B cell (primary cell): ENCODE measurements around the gene SLC36A1. TPM values are rescaled to one million over a fixed set of nuclear protein-coding genes. Genes with fewer than 3 reads are reported as not detected.

ENCODE experiments used
- ATAC-seq: fragments of 200-7000 bp; cut with Tn5 transposase; one replicate; pipeline ENCODE4 v1.10.0; 2021; ENCODE audit warnings: low read depth, mild to moderate bottlenecking, moderate number of reproducible peaks, moderate library complexity
- CTCF ChIA-PET: fragments of 350-600 bp; sonication (Branson Sonifier 250); formaldehyde crosslinking; loops from one replicate; lab custom pipeline; 2021; ENCODE audit warnings: antibody characterized with exemption, inconsistent platforms; lab: Charles Lee
- POLR2A ChIA-PET: fragments of 350-600 bp; sonication (Branson Sonifier 250); formaldehyde crosslinking; loops from one replicate; lab custom pipeline; 2021; ENCODE audit warnings: antibody characterized with exemption; lab: Charles Lee
- DNase-seq: peaks from one replicate; pipeline ENCODE4 v3.0.0; 2013
- H2AFZ ChIP-seq: 2 replicates; pipeline ENCODE4 v1.6.1; 2012; ENCODE audit warnings: mild to moderate bottlenecking, low read depth, low read length; ENCODE audit not compliant: insufficient read depth, poor library complexity, severe bottlenecking
- H3K27ac ChIP-seq, 2 donors: 1 replicate in 1 of 2; 2 replicates in 1 of 2; pipeline ENCODE4 v1.5.1; 2012 to 2013; ENCODE audit warnings: low read length in 2 of 2, mild to moderate bottlenecking in 2 of 2, moderate library complexity in 1 of 2
- H3K27me3 ChIP-seq, 4 experiments: fragments of 200-600 bp in 1 of 4; sonication (generic) in 1 of 4; replicated peaks in 1 of 4; 1 replicate in 2 of 4; 2 replicates in 2 of 4; pipeline versions ENCODE4 v1.6.1 to v1.7.0; 2013 to 2016; ENCODE audit warnings: low read length in 3 of 4, mild to moderate bottlenecking in 2 of 4, mixed read lengths in 1 of 4, moderate library complexity in 1 of 4; ENCODE audit not compliant: insufficient read depth in 4 of 4, control insufficient read depth in 3 of 4; ENCODE audit errors: control extremely low read depth in 1 of 4
- H3K36me3 ChIP-seq, 2 experiments: replicated peaks in 1 of 2; 1 replicate in 1 of 2; 2 replicates in 1 of 2; pipeline versions ENCODE4 v1.6.1 to v1.7.1; 2013; ENCODE audit warnings: low read length in 1 of 2; ENCODE audit not compliant: insufficient read depth in 2 of 2, control insufficient read depth in 1 of 2; ENCODE audit errors: control extremely low read depth in 1 of 2, extremely low read depth in 1 of 2
- H3K4me1 ChIP-seq, 2 donors: fragments of 200-600 bp in 1 of 2; sonication (generic) in 1 of 2; 1 replicate in 1 of 2; 2 replicates in 1 of 2; pipeline versions ENCODE4 v1.5.1 to v1.6.1; 2013 to 2017; ENCODE audit warnings: low read length in 2 of 2; ENCODE audit not compliant: control insufficient read depth in 2 of 2, insufficient read depth in 2 of 2
- H3K4me2 ChIP-seq: replicated peaks from 2 replicates; pipeline ENCODE3; 2012; ENCODE audit warnings: mild to moderate bottlenecking, low read depth, low read length; ENCODE audit not compliant: poor library complexity, severe bottlenecking
- H3K4me3 ChIP-seq, 5 experiments: fragments of 200-600 bp in 1 of 5; sonication (generic) in 1 of 5; 1 replicate in 3 of 5; 2 replicates in 2 of 5; pipeline versions ENCODE4 v1.5.1 to v1.7.0; 2011 to 2016; ENCODE audit warnings: low read length in 4 of 5, mild to moderate bottlenecking in 4 of 5, low read depth in 2 of 5, control low read depth in 1 of 5, moderate library complexity in 1 of 5; ENCODE audit not compliant: insufficient read depth in 1 of 5; ENCODE audit errors: control extremely low read depth in 1 of 5, extremely low read depth in 1 of 5
- H3K79me2 ChIP-seq: fragments of 200-600 bp; sonication (generic); one replicate; pipeline ENCODE4 v1.6.0; 2016; ENCODE audit warnings: low read length; ENCODE audit not compliant: control insufficient read depth, insufficient read depth
- H3K9ac ChIP-seq: fragments of 200-600 bp; sonication (generic); 2 replicates; pipeline ENCODE4 v1.6.1; 2017; ENCODE audit warnings: mild to moderate bottlenecking, low read length, moderate library complexity
- H3K9me3 ChIP-seq, 3 donors: one replicate each; pipeline versions ENCODE4 v1.6.1 to v1.7.1; 2013; ENCODE audit warnings: low read length in 2 of 3; ENCODE audit not compliant: control insufficient read depth in 2 of 3, insufficient read depth in 1 of 3; ENCODE audit errors: control extremely low read depth in 1 of 3
- H4K20me1 ChIP-seq: 2 replicates; pipeline ENCODE4 v1.6.0; 2012; ENCODE audit warnings: mild to moderate bottlenecking, low read length; ENCODE audit not compliant: insufficient read depth, control insufficient read depth, poor library complexity, severe bottlenecking
- H3K27ac Mint-ChIP-seq: one replicate; pipeline ENCODE4 v1.8.0; 2021; ENCODE audit warnings: mixed read lengths
- H3K27me3 Mint-ChIP-seq: one replicate; pipeline ENCODE4 v1.8.0; 2021; ENCODE audit warnings: mixed read lengths
- H3K4me1 Mint-ChIP-seq: one replicate; pipeline ENCODE4 v1.8.0; 2021; ENCODE audit warnings: mixed read lengths
- H3K4me3 Mint-ChIP-seq: one replicate; pipeline ENCODE4 v1.8.0; 2021; ENCODE audit warnings: mixed read lengths
- H3K9me3 Mint-ChIP-seq: one replicate; pipeline ENCODE4 v1.8.0; 2022; ENCODE audit warnings: mixed read lengths; ENCODE audit not compliant: insufficient read depth
- CTCF ChIP-seq: fragments of 200-600 bp; IDR thresholded peaks from one replicate; pipeline ENCODE4 v1.8.0; 2022; ENCODE audit warnings: antibody characterized with exemption, mild to moderate bottlenecking
- EZH2 ChIP-seq: IDR thresholded peaks from 2 replicates; pipeline ENCODE4 v1.6.1; 2012; ENCODE audit warnings: borderline replicate concordance, low read depth, mild to moderate bottlenecking, moderate library complexity, low read length; ENCODE audit not compliant: insufficient read depth, poor library complexity, severe bottlenecking
- WGBS: methylation state at CpG from one replicate; pipeline ENCODE4 v1.1.5; 2013; ENCODE audit warnings: missing lambda C conversion rate; ENCODE audit not compliant: insufficient coverage; 5-methylcytosine and 5-hydroxymethylcytosine counted together
- intact Hi-C: fragments of 100-400 bp; cut with micrococcal nuclease; formaldehyde crosslinking; loops from one replicate; pipeline ENCODE4 v1.10.0; 2022
- polyA plus RNA-seq: library from polyadenylated mRNA; depleted of rRNA; stranded (reverse); fragments of >200 nt; gene quantifications from 2 replicates; pipeline ENCODE4 v1.2.3, GENCODE V29; 2012
- total RNA-seq, 2 donors: library from RNA; stranded (reverse); fragments of 120-200 nt in 1 of 2; gene quantifications; 1 replicate in 1 of 2; 2 replicates in 1 of 2; pipeline versions ENCODE4 v1.2.3 to v1.2.4, GENCODE V29; 2013 to 2022

The SLC36A1 gene
- total and polyA plus RNA-seq, 2 donors (not counting 1 experiment from before 2014, with no cell fraction given), result 4.0 to 15.1 TPM

GRCh38 chr5:151417712-151418111 lies 29.7 kb upstream of the SLC36A1 start:
- H3K4me2 ChIP-seq, result no peak overlapping the region
- ChIA-PET CTCF (no interaction called here), POLR2A (no interaction called here)
- H3K9ac ChIP-seq, result no peak overlapping the region
- TF ChIP-seq EZH2 (no peak), CTCF (no peak)
- no peaks in the 10 kb centered on the region for H3K4me1 Mint-ChIP-seq
- H3K4me3 Mint-ChIP-seq, result no peak overlapping the region
- no peaks in the 10 kb centered on the region for H3K4me1 ChIP-seq
- peaks cover 27% of the 10 kb centered on the region for H3K27me3 Mint-ChIP-seq
- no peak for DNase-seq
- no peak overlapping the region for H3K27ac Mint-ChIP-seq
- H4K20me1 ChIP-seq, result no peaks in the 10 kb centered on the region
- no peak overlapping the region for H2AFZ ChIP-seq
- H3K27ac ChIP-seq, result no peak overlapping the region
- H3K9me3 Mint-ChIP-seq, result peaks cover 12% of the 10 kb centered on the region
- H3K36me3 ChIP-seq, result no peaks in the 10 kb centered on the region
- no peak overlapping the region for H3K4me3 ChIP-seq
- no peak for ATAC-seq
- peaks cover 0 to 28% (median 22%) of the 10 kb centered on the region in 3 donors for H3K9me3 ChIP-seq
- peaks cover 0 to 15% (median 2%) of the 10 kb centered on the region in 4 experiments for H3K27me3 ChIP-seq
- intact Hi-C loops, result no loop called here
- H3K79me2 ChIP-seq, result no peaks in the 10 kb centered on the region

GRCh38 chr5:151420127-151420526 lies 27.3 kb upstream of the SLC36A1 start:
- Mint-ChIP-seq H3K4me1 (no peaks in the 10 kb centered on the region), H3K9me3 (peaks cover 12% of the 10 kb centered on the region), H3K4me3 (no peak overlapping the region), H3K27ac (no peak overlapping the region), H3K27me3 (peaks cover 26% of the 10 kb centered on the region)
- H4K20me1 ChIP-seq, result no peaks in the 10 kb centered on the region
- no peak overlapping the region for H3K4me2 ChIP-seq
- no peak for DNase-seq
- ChIA-PET CTCF (interaction anchor here (0.9 kb wide), 1 partner anchor 1737 kb away, joined by 3 read pairs; no protein-coding TSS in a partner anchor), POLR2A (no interaction called here)
- H3K4me1 ChIP-seq, result no peaks in the 10 kb centered on the region
- ATAC-seq, result no peak
- H2AFZ ChIP-seq, result no peak overlapping the region
- no peaks in the 10 kb centered on the region for H3K36me3 ChIP-seq
- peaks cover 0 to 28% (median 22%) of the 10 kb centered on the region in 3 donors for H3K9me3 ChIP-seq
- no peaks in the 10 kb centered on the region for H3K79me2 ChIP-seq
- H3K27me3 ChIP-seq, result peaks cover 0 to 14% (median 2%) of the 10 kb centered on the region in 4 experiments
- intact Hi-C loops, result no loop called here
- WGBS, result 97% methylated on average over 6 of the region's 6 CpGs
- no peak overlapping the region for H3K27ac ChIP-seq
- TF ChIP-seq EZH2, result no peak
- TF ChIP-seq CTCF, result no peak
- H3K9ac ChIP-seq, result no peak overlapping the region
- no peak overlapping the region for H3K4me3 ChIP-seq
